GM12878 (cell line): ENCODE results near the gene C17orf58.

Experiments used
- FOS ChIP-seq: IDR thresholded peaks from 3 replicates; pipeline ENCODE4 v1.6.1; 2011; ENCODE audit warnings: borderline replicate concordance; ENCODE audit not compliant: insufficient read length; ENCODE audit errors: extremely low read depth
- POLR2AphosphoS5 ChIP-seq: IDR thresholded peaks from 2 replicates; pipeline ENCODE4 v1.6.1; 2011; ENCODE audit warnings: mild to moderate bottlenecking, low read length, inconsistent platforms

GRCh38 chr17:68035131-68035522 is 38.9 kb upstream of the C17orf58 start:
- TF ChIP-seq POLR2AphosphoS5, result no peak
- TF ChIP-seq FOS, result no peak
